OCI-LY3 (cell line): ENCODE data around the gene SPSB3.

Source experiments
- H2AFZ ChIP-seq: fragments of 200-600, 300-600 bp; shearing (Covaris generic); 2 replicates; pipeline ENCODE4 v1.6.0; 2014; ENCODE audit warnings: antibody characterized with exemption, low read depth, low read length
- H3K27ac ChIP-seq: fragments of 200-600, 300-600 bp; sonication (generic); 2 replicates; pipeline ENCODE4 v1.5.1; 2014; ENCODE audit warnings: mild to moderate bottlenecking, low read length, moderate library complexity, mixed read lengths
- H3K27me3 ChIP-seq: fragments of 200-600, 300-600 bp; sonication (generic); 2 replicates; pipeline ENCODE4 v1.6.1; 2014; ENCODE audit warnings: low read depth, low read length, mixed read lengths
- H3K36me3 ChIP-seq: fragments of 200-600, 300-600 bp; sonication (generic); replicated peaks from 2 replicates; pipeline ENCODE3; 2014; ENCODE audit warnings: low read depth, low read length, mixed read lengths
- H3K4me1 ChIP-seq: fragments of 300-600, 200-600 bp; sonication (generic); 2 replicates; pipeline ENCODE4 v1.6.1; 2014; ENCODE audit warnings: low read length, mixed read lengths
- H3K4me2 ChIP-seq: fragments of 200-600, 300-600 bp; sonication (generic); 2 replicates; pipeline ENCODE4 v1.6.1; 2014; ENCODE audit warnings: low read length, mixed read lengths
- H3K4me3 ChIP-seq: fragments of 300-600, 200-600 bp; sonication (generic); 2 replicates; pipeline ENCODE4 v1.5.1; 2014; ENCODE audit warnings: antibody characterized with exemption, mild to moderate bottlenecking, low read length, moderate library complexity
- H3K79me2 ChIP-seq: fragments of 300-600, 200-600 bp; shearing (Covaris generic); 2 replicates; pipeline ENCODE4 v1.6.1; 2014; ENCODE audit warnings: mild to moderate bottlenecking, low read length, mixed read lengths
- H3K9ac ChIP-seq: fragments of 300-600, 200-600 bp; shearing (Covaris generic); 2 replicates; pipeline ENCODE4 v1.6.0; 2014; ENCODE audit warnings: mild to moderate bottlenecking, low read length, moderate library complexity
- H3K9me3 ChIP-seq: fragments of 200-600, 300-600 bp; shearing (Covaris generic); 2 replicates; pipeline ENCODE4 v1.6.1; 2014; ENCODE audit warnings: low read length, mixed read lengths; ENCODE audit not compliant: insufficient read depth
- H4K20me1 ChIP-seq: fragments of 200-600, 300-600 bp; sonication (generic); 2 replicates; pipeline ENCODE4 v1.6.1; 2016; ENCODE audit warnings: low read length, mixed read lengths; ENCODE audit not compliant: insufficient read depth
- CTCF ChIP-seq: fragments of 200-600, 300-600 bp; sonication (generic); IDR thresholded peaks from 2 replicates; pipeline ENCODE4 v1.5.1; 2014; ENCODE audit warnings: antibody characterized with exemption, low read length, low read depth
- EZH2phosphoT487 ChIP-seq: fragments of 200-600 bp; shearing (Covaris generic); IDR thresholded peaks from 2 replicates; pipeline ENCODE4 v1.6.1; 2018; ENCODE audit warnings: antibody characterized with exemption, mixed run types, low read depth

SPSB3 gene

GRCh38 chr16:1785846-1786170 is 3.4 kb upstream of the SPSB3 start:
- no peak overlapping the region for H3K4me3 ChIP-seq
- no peak for TF ChIP-seq CTCF
- TF ChIP-seq EZH2phosphoT487: no peak
- H3K27me3 ChIP-seq: no peaks in the 10 kb centered on the region
- peaks cover 54% of the 10 kb centered on the region for H3K79me2 ChIP-seq
- H2AFZ ChIP-seq: no peak overlapping the region
- no peaks in the 10 kb centered on the region for H3K9me3 ChIP-seq
- no peak overlapping the region for H3K27ac ChIP-seq
- peaks cover 11% of the 10 kb centered on the region for H3K4me1 ChIP-seq
- no peak overlapping the region for H3K9ac ChIP-seq
- no peaks in the 10 kb centered on the region for H3K36me3 ChIP-seq
- no peak overlapping the region for H3K4me2 ChIP-seq
- H4K20me1 ChIP-seq: no peaks in the 10 kb centered on the region

- Histone ChIP-seq H3K36me3 (no peaks in the 10 kb centered on the region), H3K9ac (no peak overlapping the region)
Observed at GRCh38 chr16:1784977-1785845, 2.8 kb upstream of the SPSB3 start.

GRCh38 chr16:1781758-1782407 is 488 bp downstream of the SPSB3 start:
- H4K20me1 ChIP-seq: no peaks in the 10 kb centered on the region
- TF ChIP-seq EZH2phosphoT487 (no peak), CTCF (no peak)
- peak overlapping the region; percentile 93 for H3K4me3 ChIP-seq
- peak overlapping the region; percentile 79 for H3K9ac ChIP-seq
- H3K4me2 ChIP-seq: peak overlapping the region; percentile 97
- H2AFZ ChIP-seq: no peak overlapping the region
- no peaks in the 10 kb centered on the region for H3K36me3 ChIP-seq
- H3K4me1 ChIP-seq: peaks cover 11% of the 10 kb centered on the region
- H3K27ac ChIP-seq: no peak overlapping the region
- H3K79me2 ChIP-seq: peaks cover 45% of the 10 kb centered on the region
- H3K27me3 ChIP-seq: no peaks in the 10 kb centered on the region
- no peaks in the 10 kb centered on the region for H3K9me3 ChIP-seq

More at GRCh38 chr16:1784977-1785845, 2.8 kb upstream of the SPSB3 start:
- peaks cover 11% of the 10 kb centered on the region for H3K4me1 ChIP-seq
- H3K4me3 ChIP-seq: no peak overlapping the region
- H3K9me3 ChIP-seq: no peaks in the 10 kb centered on the region
- TF ChIP-seq CTCF (no peak), EZH2phosphoT487 (no peak)
- H4K20me1 ChIP-seq: no peaks in the 10 kb centered on the region
- peaks cover 54% of the 10 kb centered on the region for H3K79me2 ChIP-seq
- H3K27ac ChIP-seq: no peak overlapping the region
- H3K4me2 ChIP-seq: no peak overlapping the region
- H3K27me3 ChIP-seq: no peaks in the 10 kb centered on the region
- H2AFZ ChIP-seq: no peak overlapping the region

GRCh38 chr16:1781254-1781653 is 1.1 kb downstream of the SPSB3 start:
- Histone ChIP-seq H3K9ac (peak overlapping the region; percentile 79; the same call in 1 of the 2 replicates), H3K4me1 (peaks cover 11% of the 10 kb centered on the region), H3K79me2 (peaks cover 39% of the 10 kb centered on the region), H4K20me1 (no peaks in the 10 kb centered on the region), H3K4me3 (peak overlapping the region; percentile 93), H3K36me3 (no peaks in the 10 kb centered on the region), H3K4me2 (peak overlapping the region; percentile 97), H2AFZ (no peak overlapping the region), H3K27me3 (no peaks in the 10 kb centered on the region), H3K9me3 (no peaks in the 10 kb centered on the region), H3K27ac (no peak overlapping the region)
- TF ChIP-seq CTCF (no peak), EZH2phosphoT487 (no peak)
